GM10847 (cell line): ENCODE results near the gene KRT5.

Source experiments
- POLR2A ChIP-seq: IDR thresholded peaks from 2 replicates; pipeline ENCODE4 v1.6.1; 2011; ENCODE audit not compliant: insufficient read length; ENCODE audit errors: extremely low read depth

Gene KRT5

DNA sequence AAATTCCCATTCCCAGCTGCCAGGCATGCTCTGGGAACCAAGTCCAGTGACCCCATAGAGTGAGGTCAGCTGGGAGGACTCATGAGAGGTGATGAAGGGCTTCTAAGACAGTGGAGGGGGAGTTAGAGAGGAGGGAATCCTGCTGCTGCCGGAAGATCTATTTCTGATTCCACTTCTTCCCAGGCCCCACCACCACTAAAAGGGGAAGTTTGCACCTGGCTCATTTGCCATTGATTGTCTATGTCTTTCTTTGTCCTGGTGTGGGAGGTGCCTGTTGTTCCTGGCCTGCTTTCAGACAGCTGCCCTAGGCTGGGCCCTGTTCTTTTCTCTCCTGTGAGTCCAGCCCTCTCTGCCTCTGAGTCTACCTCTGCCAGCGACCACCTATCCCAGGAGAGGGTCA, 24.1 kb downstream of the KRT5 start:
- no peak for TF ChIP-seq POLR2A

DNA sequence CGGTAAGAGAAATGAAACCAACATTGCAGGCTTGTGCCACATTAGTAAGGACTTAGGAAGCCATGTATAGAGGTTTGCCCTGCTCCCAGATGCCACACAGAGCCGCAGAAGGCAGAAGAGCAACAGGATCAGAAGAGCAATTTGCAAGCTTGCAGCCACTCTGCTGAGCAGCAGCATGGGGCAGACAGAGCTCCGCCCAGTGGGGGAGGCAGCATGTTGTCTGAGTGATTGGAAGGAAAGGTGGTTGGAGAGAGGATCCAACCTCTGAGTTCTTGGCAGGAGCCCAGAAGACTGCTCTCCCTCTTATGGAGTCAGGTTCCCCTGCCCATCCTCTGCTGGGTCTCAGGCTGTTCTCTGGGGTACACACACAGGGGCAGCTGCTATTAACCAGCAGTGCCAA, 24.8 kb downstream of the KRT5 start:
- TF ChIP-seq POLR2A: no peak

DNA sequence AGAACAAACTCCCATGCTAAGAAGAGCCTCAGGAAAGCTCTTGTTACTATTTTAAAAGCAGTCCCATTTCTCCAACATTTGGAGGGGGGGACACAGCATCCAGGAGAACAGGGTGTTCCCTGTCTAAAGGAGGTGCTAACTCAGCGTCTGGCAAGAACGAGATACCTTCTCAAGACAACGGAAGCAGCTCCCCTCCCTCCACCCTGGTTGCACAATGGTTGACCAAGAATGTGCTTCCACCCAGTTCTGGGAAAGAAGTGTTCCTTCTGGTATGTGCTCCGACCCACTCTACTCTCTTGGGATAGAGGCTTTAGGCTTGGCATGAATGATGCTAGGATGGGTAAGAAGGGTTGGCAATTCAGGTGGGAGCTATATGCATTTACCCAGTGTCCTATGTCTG, 25.7 kb downstream of the KRT5 start:
- no peak for TF ChIP-seq POLR2A

DNA sequence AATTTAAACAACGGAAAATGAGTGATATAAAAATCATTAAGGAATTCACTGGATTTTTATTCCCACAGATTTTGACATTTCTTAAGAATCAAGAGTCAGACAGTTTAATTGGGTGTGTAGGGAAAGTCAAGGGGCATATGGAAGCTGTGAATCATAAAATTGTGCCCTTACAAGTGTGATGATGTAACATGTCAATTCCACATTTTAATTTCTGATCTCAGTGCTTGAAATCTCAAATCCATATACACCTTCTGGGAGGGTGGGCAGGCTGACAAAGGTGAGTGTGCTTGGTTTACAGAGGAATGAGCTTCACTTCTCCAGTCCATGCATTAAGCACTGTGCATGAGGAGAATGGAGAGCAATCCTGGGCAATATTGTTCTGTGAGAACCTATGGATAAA, 26.1 kb downstream of the KRT5 start:
- TF ChIP-seq POLR2A: no peak

DNA sequence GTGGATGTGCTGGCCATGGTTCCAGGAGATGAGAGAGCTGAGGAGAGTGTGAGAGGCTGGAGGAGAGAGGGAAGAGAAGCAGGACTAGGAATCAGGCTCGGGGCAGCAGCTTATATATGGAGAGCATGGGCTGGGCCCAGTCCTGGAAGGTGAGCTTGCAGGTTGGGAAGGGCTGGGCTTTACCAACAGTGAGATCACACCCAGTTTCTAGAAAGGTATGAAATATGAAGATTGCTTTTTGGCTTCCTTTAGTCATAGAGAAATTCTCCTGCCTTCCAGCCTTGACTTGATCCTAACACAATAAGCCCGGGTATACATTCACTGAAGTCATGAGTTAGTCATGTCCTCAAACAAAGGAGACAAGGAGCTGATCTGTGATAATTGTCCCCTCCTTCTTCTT, 27.0 kb downstream of the KRT5 start, which contains the start of gene KRT6A:
TSS of gene KRT6A (minus strand) at position 86 of the 400 bp plus-strand sequence. CDS start at position 17, 69 bp downstream.
- no peak for TF ChIP-seq POLR2A

DNA sequence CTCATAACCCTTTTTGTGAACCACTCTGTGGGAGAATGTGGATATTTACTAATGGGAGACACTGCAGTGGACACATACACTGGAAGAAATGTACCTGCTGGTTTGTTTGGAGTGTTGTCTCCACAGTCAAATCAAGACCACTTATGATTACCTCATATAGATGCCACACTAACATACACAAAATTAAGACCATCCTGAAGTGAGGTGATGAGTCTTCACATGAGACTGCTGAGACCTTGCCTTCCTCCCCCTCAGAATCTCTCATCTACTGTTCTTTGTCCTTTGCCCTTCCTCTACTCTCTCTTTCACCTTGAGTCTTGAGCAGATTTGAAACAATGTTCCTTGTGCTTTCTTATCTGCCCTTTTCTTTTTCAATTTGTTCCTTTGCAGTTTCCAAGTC, 31.5 kb downstream of the KRT5 start:
- no peak for TF ChIP-seq POLR2A

DNA sequence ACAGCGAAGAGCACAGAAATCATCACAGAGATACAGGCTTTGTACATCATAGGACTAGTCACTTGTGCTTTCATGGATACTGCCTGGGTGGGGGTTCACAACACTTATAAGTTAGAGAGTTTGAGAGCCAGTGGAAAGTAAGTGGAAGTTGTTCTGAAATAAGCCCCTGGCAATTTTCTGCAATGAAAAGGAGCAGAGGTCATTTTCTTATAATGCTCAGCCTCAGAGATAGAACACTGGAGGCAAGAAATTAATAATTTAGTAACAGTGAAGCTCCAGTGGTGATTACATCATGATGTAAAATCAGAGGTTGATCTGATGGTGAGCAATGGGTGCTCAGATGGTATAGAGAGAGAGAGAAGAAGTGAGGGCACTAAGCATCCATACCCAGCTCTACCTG, 33.0 kb downstream of the KRT5 start:
- TF ChIP-seq POLR2A: no peak

DNA sequence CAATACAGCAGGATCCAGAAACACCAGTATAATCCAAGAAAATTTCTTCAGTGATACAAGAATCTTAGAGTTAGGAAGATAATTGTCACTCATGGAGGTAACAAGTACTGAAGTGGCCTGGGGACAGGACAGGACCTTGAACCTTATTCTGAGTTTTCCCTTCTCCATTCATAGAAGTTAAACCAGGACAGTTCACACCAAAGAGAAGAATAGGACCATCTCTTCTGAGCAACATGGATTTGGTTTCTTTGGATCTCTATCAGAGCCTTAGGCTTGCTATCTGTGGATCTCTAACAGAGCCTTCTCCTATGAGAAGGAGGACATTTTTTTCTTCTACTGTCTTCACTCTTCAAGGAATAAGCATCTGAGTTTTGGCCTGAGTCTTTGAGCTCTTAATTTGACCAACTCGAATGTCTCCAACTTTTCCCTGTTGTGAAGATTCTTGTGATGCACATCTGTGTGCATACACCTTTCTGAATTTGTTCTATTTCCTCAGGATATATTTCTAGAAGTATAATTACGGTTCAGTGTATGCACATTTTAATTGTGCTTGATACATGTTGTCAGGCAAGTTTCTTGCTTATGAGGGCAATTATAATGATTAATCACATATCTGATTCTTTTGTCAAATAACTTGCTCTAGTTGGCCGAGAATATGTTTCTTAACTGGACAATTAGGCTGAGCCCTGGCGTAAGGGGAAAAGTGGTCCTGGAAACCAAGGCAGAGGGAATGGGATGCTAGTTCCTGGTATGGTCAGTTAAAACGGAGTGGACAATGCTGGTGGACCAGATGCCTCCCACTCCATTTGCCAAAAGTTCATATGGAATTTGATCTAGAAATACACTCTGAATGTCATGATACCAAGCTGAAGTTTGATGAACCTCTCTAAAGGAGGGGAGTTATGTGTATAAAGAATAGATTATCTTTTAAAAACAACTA, 33.8 kb downstream of the KRT5 start:
- no peak for TF ChIP-seq POLR2A

DNA sequence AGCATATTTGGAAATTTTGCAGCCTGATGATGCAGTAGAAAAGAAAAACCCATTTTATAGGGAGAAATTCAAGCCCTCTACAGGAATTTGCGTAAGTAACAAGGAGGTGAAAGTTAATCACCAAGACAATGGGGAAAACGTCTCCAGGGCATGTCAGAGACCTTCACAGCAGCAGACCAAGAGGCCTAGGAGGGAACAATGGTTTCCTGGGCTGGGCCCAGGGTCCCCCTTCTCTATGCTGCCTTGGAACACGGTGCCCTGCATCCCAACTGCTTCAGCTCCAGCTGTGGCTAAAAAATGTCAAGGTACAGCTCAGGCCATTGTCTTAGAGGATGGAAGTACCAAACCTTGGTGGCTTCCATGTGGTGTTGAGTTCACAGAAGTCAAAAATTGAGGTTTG, 40.1 kb downstream of the KRT5 start:
- TF ChIP-seq POLR2A: no peak

DNA sequence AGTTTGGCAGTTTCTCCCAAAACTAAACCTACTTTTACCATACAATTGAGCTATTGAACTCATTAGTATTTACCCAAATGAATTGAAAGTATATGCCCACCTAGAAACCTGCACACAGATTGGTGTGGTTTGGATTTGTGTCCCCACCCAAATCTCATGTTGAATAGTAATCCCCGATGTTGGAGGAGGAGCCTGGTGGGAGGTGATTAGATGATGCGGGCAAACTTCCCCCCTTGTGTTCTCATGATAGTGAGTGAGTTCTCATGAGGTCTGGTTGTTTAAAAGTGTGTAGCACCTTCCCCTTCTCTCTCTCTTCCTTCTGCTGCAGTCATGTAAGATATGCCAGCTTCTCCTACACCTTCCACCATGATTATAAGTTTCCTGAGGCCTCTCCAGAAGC, 42.5 kb downstream of the KRT5 start:
- no peak for TF ChIP-seq POLR2A

DNA sequence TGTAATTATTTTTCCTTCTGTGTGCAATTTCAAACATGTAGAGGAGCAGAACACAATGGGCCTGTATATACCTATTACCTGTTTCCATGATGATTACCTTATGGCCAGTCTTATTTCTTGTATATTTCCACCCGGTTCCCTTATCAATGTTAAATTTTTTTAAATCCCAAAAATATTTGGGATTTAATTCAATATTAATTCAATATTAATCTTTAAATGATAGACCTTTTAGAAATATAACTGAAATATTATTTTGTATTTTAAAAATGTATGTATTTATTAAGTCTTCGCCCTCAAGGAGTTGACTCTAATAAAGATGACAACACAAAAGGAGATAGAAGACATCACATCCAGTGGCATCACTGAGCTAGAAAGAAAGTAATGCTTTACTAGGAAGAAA, 46.0 kb downstream of the KRT5 start:
- no peak for TF ChIP-seq POLR2A

DNA sequence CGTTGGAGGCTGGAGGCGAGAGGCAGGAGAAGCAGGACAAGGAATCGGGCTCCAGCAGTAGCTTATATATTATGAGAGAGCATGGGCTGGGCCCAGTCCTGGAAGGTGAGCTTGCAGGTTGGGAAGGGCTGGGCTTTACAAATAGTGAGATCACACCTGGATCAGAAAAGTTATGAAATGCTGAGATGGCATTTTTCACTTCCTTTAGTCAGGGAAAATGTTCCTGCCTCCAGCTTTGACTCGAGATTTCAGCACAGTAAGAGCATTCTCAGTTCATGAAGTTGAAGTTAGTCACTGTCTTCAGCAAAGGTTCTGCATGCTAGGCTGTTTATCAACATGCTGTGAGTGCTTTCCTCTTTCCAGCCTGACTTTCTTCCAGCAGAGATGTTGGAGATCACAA, 46.4 kb downstream of the KRT5 start, which contains the start of gene KRT6C:
TSS of gene KRT6C (minus strand) at position 38 of the 400 bp plus-strand sequence. CDS start 68 bp downstream, outside the sequence.
- TF ChIP-seq POLR2A: no peak

DNA sequence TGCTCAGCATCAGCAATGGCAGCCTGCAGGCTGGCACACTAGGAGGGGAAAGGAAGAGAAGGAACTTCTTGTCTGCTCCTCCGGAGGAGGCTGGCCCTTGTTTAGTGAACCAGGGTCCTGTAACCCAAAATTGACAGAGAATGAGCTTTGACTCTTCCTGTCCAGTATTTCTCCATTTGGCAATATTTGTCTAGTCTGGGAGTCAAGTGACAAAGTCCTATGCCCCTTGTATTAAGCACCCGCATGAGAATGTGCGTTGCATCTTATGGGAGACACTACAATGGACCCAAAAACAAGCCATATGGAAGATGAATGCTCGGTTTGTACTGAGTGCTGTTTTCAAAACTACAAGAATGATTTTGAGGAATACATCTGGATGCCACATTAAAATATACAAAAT, 50.3 kb downstream of the KRT5 start:
- TF ChIP-seq POLR2A: no peak

DNA sequence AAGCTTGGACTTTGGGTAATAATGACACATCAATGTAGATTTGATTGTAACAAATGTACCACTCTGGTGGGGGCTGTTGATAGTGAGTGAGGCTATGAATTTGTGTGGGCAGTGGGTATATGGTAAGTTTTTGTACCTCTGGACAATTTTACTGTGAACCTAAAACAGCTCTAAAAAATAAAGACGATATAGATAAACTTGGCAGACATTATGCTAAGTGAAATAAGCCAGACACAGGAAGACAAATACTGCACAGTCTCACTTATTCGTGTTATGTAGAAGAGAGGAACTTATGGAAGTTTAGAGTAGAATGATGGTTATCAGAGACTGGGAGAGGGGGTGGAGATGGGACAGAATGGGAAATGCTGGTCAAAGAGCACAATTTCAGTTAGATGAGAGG, 55.3 kb downstream of the KRT5 start:
- TF ChIP-seq POLR2A: no peak
